ENCODE results near the gene ASB6. TPM values are rescaled to one million over a fixed set of nuclear protein-coding genes. Genes with fewer than 3 reads are reported as not detected.

The ASB6 gene
- polyA plus RNA-seq, 10 donors, result 10.6 to 13.8 (median 11.9) TPM

DNA sequence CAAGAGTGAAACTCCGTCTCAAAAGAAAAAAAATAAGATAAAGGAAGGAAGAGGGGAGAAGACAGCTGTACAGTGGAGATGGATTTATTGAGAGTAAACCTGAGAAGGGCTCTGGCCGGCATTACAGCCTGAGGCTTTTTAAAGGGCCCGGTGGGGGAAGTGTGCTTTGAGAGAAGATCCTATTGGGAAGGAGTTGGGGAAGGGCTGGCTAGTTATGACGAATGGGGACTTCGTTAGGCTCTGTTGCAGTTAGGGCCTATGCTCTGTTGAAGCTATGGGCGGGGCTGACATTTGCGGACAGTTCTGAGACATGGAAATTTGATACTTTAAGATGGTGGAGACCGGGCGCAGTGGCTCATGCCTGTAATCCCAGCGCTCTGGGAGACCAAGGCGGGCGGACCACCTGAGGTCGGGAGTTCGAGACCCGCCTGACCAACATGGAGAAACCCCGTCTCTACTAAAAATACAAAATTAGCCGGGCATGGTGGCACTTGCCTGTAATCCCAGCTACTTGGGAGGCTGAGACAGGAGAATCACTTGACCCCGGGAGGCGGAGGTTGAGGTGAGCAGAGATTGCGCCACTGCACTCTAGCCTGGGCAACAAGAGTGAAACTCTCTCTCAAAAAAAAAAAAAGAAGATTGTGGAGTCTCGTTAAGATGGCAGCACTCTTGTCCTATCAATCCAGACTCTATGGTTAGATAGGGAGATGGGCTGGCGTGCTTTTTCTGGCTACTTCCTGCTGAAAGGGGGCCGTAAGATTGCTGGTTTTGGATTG lies 54.3 kb downstream of the ASB6 start:
- peak in 1 of 3 donors; percentile 46 for DNase-seq

DNA sequence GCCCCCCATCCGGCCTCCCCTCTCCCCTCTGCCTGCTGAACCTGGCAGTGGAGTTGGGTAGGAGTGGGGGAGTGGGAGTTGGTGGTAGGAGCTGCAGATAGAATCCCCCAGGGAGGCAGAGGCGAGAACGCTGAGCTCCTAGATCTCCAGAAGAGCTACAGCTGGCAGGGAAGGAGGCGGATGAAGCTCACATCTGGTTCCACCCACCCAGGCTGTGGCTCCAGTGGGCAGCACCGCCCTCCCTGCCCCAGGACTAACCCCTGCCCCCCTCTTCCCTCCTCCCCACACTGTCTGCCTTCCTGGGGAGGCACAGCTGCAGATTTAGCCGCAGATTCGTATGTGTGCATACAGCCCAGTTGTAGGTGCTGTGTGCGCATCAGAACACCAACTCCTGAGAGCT lies 55.3 kb downstream of the ASB6 start:
- DNase-seq, result no peak

DNA sequence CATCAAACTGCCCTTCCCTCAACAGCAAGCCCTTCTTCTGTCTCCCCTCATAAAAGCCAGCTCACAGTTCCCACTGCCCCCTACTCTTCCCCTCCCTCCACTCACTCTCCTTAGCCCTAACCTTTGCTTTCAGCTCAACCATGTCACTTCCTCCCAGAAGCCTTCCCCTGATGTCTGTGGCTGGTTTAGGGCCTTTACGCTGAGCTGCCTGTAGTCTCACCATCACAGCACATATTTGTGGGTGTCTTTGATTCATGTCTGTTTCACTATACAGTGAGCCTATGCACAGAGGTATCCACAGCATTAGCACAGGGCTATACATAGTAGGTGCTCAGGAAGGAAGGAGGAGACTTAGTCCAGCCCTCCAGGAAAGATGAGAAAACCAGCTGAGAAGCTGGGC lies 55.7 kb downstream of the ASB6 start:
- no peak for DNase-seq

DNA sequence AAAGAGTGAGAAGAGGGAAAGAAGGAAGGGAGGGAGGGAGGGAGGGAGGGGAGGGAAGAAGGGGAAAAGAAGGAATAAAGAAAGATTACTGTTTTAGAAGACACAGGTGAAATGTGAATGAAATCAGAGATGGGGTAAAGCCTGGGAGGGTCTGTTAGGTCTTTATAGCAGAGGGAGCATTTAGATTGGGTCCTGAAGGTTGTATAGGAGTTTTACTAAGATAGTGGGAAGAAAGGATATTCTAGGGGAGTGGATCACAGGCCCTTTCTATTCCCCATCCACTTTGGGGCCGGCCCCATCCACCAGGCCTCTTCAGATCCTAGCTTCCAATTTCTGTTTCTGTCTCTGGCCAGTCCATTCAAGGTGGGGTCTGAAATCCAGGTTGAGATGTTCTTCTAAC lies 56.6 kb downstream of the ASB6 start:
- DNase-seq, result no peak

Other genes with a start within 250 kb of the ASB6 start
- gene C9orf50, start 21.1 kb downstream of the ASB6 start, polyA plus RNA-seq (ENCODE audit: insufficient read length in 10 of 10), result under 1 TPM in 2 of 10 donors, not detected in 8; 0.17 to 0.18 TPM
- gene NTMT1, start 16.0 kb downstream of the ASB6 start, polyA plus RNA-seq (ENCODE audit: insufficient read length in 10 of 10), result 10 to 100 TPM; 26.6 to 37.8 (median 34.4) TPM
- 1 to 10 TPM; 1.7 to 9.3 (median 3.9) TPM for gene PRRX2, start 23.5 kb upstream of the ASB6 start, polyA plus RNA-seq (ENCODE audit: insufficient read length in 10 of 10)
- 10 to 100 TPM in 2 of 10 donors, 1 to 10 TPM in 8; 6.3 to 14.3 (median 8.2) TPM for gene PTGES, start 110.9 kb upstream of the ASB6 start, polyA plus RNA-seq (ENCODE audit: insufficient read length in 10 of 10)
- 10 to 100 TPM; 13.0 to 17.8 (median 15.4) TPM for gene TOR1B, start 161.0 kb upstream of the ASB6 start, polyA plus RNA-seq (ENCODE audit: insufficient read length in 10 of 10)
- 10 to 100 TPM; 22.7 to 31.1 (median 24.9) TPM for gene TOR1A, start 182.0 kb upstream of the ASB6 start, polyA plus RNA-seq (ENCODE audit: insufficient read length in 10 of 10)
- gene C9orf78, start 193.1 kb upstream of the ASB6 start, polyA plus RNA-seq (ENCODE audit: insufficient read length in 10 of 10), result 10 to 100 TPM; 37.3 to 59.1 (median 52.0) TPM
- gene USP20, start 193.3 kb upstream of the ASB6 start, polyA plus RNA-seq (ENCODE audit: insufficient read length in 10 of 10), result 10 to 100 TPM in 8 of 10 donors, 1 to 10 TPM in 2; 9.2 to 14.4 (median 12.5) TPM

Measured in muscle of back (tissue), 11 donors.